ENCODE data around the gene KLHL28. TPM values are rescaled to one million over a fixed set of nuclear protein-coding genes. Genes with fewer than 3 reads are reported as not detected.
"Not testable (repeated sequence)": the region's sequence is repeated elsewhere in the genome, so short reads cannot be mapped to it uniquely, and the experiment has no call there.

Gene KLHL28
- total RNA-seq, 1 experiment from 2014 or later, result 11.2 TPM

- ChIA-PET RAD21 (ENCODE audit: low non-redundant PET in 1 of 2, low total read pairs in 2 of 2, uncharacterized antibody in 2 of 2, unreplicated experiment in 2 of 2) (no interaction called here), CTCF (no interaction called here), POLR2A (no interaction called here)
- ATAC-seq (no peak), DNase-seq (ENCODE audit: low read depth, low spot score) (no peak)
- H3K36me3 ChIP-seq (ENCODE audit: control insufficient read depth in 1 of 2, insufficient read depth in 2 of 2, low read length in 2 of 2), result no peaks in the 10 kb centered on the region
- H3K9me3 ChIP-seq (ENCODE audit: control insufficient read depth in 1 of 2, insufficient read depth in 1 of 2, low read depth in 1 of 2, low read length in 2 of 2), result no peaks in the 10 kb centered on the region
- TF ChIP-seq SIN3A (IDR thresholded peaks at IDR 0.05; ENCODE audit: low read depth) (no peak), ELF1 (IDR thresholded peaks at IDR 0.05; ENCODE audit: borderline replicate concordance, low read depth) (no peak), RAD21 (IDR thresholded peaks at IDR 0.05; ENCODE audit: low read depth) (no peak), EZH2phosphoT487 (IDR thresholded peaks at IDR 0.05; ENCODE audit: borderline replicate concordance) (no peak), JUND (IDR thresholded peaks at IDR 0.05) (no peak), MAX (IDR thresholded peaks at IDR 0.05) (no peak), POLR2AphosphoS5 (IDR thresholded peaks at IDR 0.05; ENCODE audit: low read depth, low read length) (no peak), SP1 (IDR thresholded peaks at IDR 0.05; ENCODE audit: low read depth) (no peak), TCF7L2 (IDR thresholded peaks at IDR 0.05; ENCODE audit: borderline replicate concordance, extremely low read depth, insufficient read depth, insufficient read length) (no peak), EGR1 (IDR thresholded peaks at IDR 0.05; ENCODE audit: low read depth) (no peak), FOSL1 (IDR thresholded peaks at IDR 0.05; ENCODE audit: low read depth) (no peak), CBX3 (IDR thresholded peaks at IDR 0.05; ENCODE audit: low read depth) (no peak), POLR2A (IDR thresholded peaks at IDR 0.05; ENCODE audit: borderline replicate concordance, extremely low read depth, insufficient read depth, insufficient read length) (no peak)
- no peak overlapping the region for H3K9ac ChIP-seq (ENCODE audit: low read length)
- H3K27me3 ChIP-seq (ENCODE audit: insufficient read depth, low read length), result no peaks in the 10 kb centered on the region
- H3K4me1 ChIP-seq (ENCODE audit: control insufficient read depth in 1 of 2, insufficient read depth in 2 of 2, low read length in 2 of 2), result peaks cover 8 to 14% of the 10 kb centered on the region in 2 experiments; a peak in 3 of 4 replicates
- no peak overlapping the region for H3K27ac ChIP-seq (ENCODE audit: low read depth, low read length)
- H3K4me2 ChIP-seq (ENCODE audit: low read length), result no peak overlapping the region
- no peaks in the 10 kb centered on the region for H3K79me2 ChIP-seq (ENCODE audit: insufficient read depth, low read length)
- no peak overlapping the region for H2AFZ ChIP-seq (ENCODE audit: low read depth, low read length, poor library complexity, severe bottlenecking)
- intact Hi-C loops (cut with micrococcal nuclease), result loop anchor here (5.0 kb wide), 1 partner anchor 357 kb away; the partner anchor contains the start of gene MIS18BP1
- H3K4me3 ChIP-seq (replicated peaks in 1 of 2; ENCODE audit: low read depth in 1 of 2, low read length in 2 of 2), result no peak overlapping the region
- BruUV-seq (replicated peaks), result no TSS peak
- no peaks in the 10 kb centered on the region for H3K9me2 ChIP-seq (ENCODE audit: insufficient read depth)
- no peaks in the 10 kb centered on the region for H4K20me1 ChIP-seq (ENCODE audit: insufficient read depth)
Measured at GRCh38 chr14:44895716-44896115, 66.0 kb downstream of the KLHL28 start.

GRCh38 chr14:44893535-44893934 lies 68.2 kb downstream of the KLHL28 start:
- no peaks in the 10 kb centered on the region for H3K9me2 ChIP-seq (ENCODE audit: insufficient read depth)
- intact Hi-C loops (cut with micrococcal nuclease), result no loop called here
- H3K27me3 ChIP-seq (ENCODE audit: insufficient read depth, low read length), result no peaks in the 10 kb centered on the region
- TF ChIP-seq EGR1 (IDR thresholded peaks at IDR 0.05; ENCODE audit: low read depth) (no peak), ATF3 (IDR thresholded peaks at IDR 0.05) (no peak), SRF (IDR thresholded peaks at IDR 0.05; ENCODE audit: low read depth) (no peak), CEBPB (IDR thresholded peaks at IDR 0.05; ENCODE audit: low read depth) (no peak)
- no peaks in the 10 kb centered on the region for H4K20me1 ChIP-seq (ENCODE audit: insufficient read depth)
- no peak overlapping the region for H3K4me3 ChIP-seq (replicated peaks in 1 of 2; ENCODE audit: low read depth in 1 of 2, low read length in 2 of 2)
- H3K4me2 ChIP-seq (ENCODE audit: low read length), result no peak overlapping the region
- H3K4me1 ChIP-seq (ENCODE audit: control insufficient read depth in 1 of 2, insufficient read depth in 2 of 2, low read length in 2 of 2), result peaks cover 7 to 14% of the 10 kb centered on the region in 2 experiments; a peak in 3 of 4 replicates
- no peaks in the 10 kb centered on the region for H3K79me2 ChIP-seq (ENCODE audit: insufficient read depth, low read length)
- H2AFZ ChIP-seq (ENCODE audit: low read depth, low read length, poor library complexity, severe bottlenecking), result no peak overlapping the region
- H3K27ac ChIP-seq (ENCODE audit: low read depth, low read length), result no peak overlapping the region
- H3K36me3 ChIP-seq (ENCODE audit: control insufficient read depth in 1 of 2, insufficient read depth in 2 of 2, low read length in 2 of 2), result no peaks in the 10 kb centered on the region
- no peaks in the 10 kb centered on the region for H3K9me3 ChIP-seq (ENCODE audit: control insufficient read depth in 1 of 2, insufficient read depth in 1 of 2, low read depth in 1 of 2, low read length in 2 of 2)
- ATAC-seq (no peak), DNase-seq (ENCODE audit: low read depth, low spot score) (no peak)
- BruUV-seq (replicated peaks), result no TSS peak
- CTCF ChIA-PET, result no interaction called here
- POLR2A ChIA-PET, result no interaction called here
- no peak overlapping the region for H3K9ac ChIP-seq (ENCODE audit: low read length)
- RAD21 ChIA-PET (ENCODE audit: low non-redundant PET in 1 of 2, low total read pairs in 2 of 2, uncharacterized antibody in 2 of 2, unreplicated experiment in 2 of 2), result no interaction called here

- ATAC-seq; H3K9me3 ChIP-seq (ENCODE audit: control insufficient read depth in 1 of 2, insufficient read depth in 1 of 2, low read depth in 1 of 2, low read length in 2 of 2); RAD21 ChIA-PET (ENCODE audit: low non-redundant PET in 1 of 2, low total read pairs in 2 of 2, uncharacterized antibody in 2 of 2, unreplicated experiment in 2 of 2); H3K27me3 ChIP-seq (ENCODE audit: insufficient read depth, low read length); H3K4me1 ChIP-seq (ENCODE audit: control insufficient read depth in 1 of 2, insufficient read depth in 2 of 2, low read length in 2 of 2); H3K27ac ChIP-seq (ENCODE audit: low read depth, low read length); POLR2A ChIA-PET; H3K9me2 ChIP-seq (ENCODE audit: insufficient read depth); H2AFZ ChIP-seq (ENCODE audit: low read depth, low read length, poor library complexity, severe bottlenecking); BruUV-seq (replicated peaks); H4K20me1 ChIP-seq (ENCODE audit: insufficient read depth); intact Hi-C loops (cut with micrococcal nuclease); H3K79me2 ChIP-seq (ENCODE audit: insufficient read depth, low read length); H3K36me3 ChIP-seq (ENCODE audit: control insufficient read depth in 1 of 2, insufficient read depth in 2 of 2, low read length in 2 of 2); DNase-seq (ENCODE audit: low read depth, low spot score); H3K9ac ChIP-seq (ENCODE audit: low read length); H3K4me3 ChIP-seq (replicated peaks in 1 of 2; ENCODE audit: low read depth in 1 of 2, low read length in 2 of 2); CTCF ChIA-PET; H3K4me2 ChIP-seq (ENCODE audit: low read length): not testable (repeated sequence)
Measured at GRCh38 chr14:44891726-44892372, 69.9 kb downstream of the KLHL28 start.
